A673 (cell line): ENCODE measurements around the gene PRR9.

Experiments used
- CTCF ChIP-seq: fragments of 300-800, 200-600 bp; sonication (generic); conservative IDR thresholded peaks from 2 replicates; pipeline ENCODE4 v1.5.1; 2017; ENCODE audit warnings: low read depth, mild to moderate bottlenecking, antibody characterized with exemption, low read length, moderate library complexity, mixed read lengths
- EZH2 ChIP-seq: fragments of 200-600 bp; sonication (generic); IDR thresholded peaks from 2 replicates; pipeline ENCODE4 v1.6.1; 2017; ENCODE audit warnings: borderline replicate concordance, low read depth, mild to moderate bottlenecking, mixed read lengths, antibody characterized with exemption, low read length; ENCODE audit not compliant: poor library complexity, severe bottlenecking

GRCh38 chr1:153253076-153253475, 35.7 kb downstream of the PRR9 start:
- TF ChIP-seq CTCF (no peak), EZH2 (no peak)
